ENCODE data around the gene MLEC. TPM values are rescaled to one million over a fixed set of nuclear protein-coding genes. Genes with fewer than 3 reads are reported as not detected.
A peak's percentile ranks its signal among the peaks of the same experiment; 100 is the strongest.
"Not testable (repeated sequence)": the region's sequence is repeated elsewhere in the genome, so short reads cannot be mapped to it uniquely, and the experiment has no call there.

Gene MLEC
- total RNA-seq, 1 donor from 2014 or later: 154 TPM

DNA sequence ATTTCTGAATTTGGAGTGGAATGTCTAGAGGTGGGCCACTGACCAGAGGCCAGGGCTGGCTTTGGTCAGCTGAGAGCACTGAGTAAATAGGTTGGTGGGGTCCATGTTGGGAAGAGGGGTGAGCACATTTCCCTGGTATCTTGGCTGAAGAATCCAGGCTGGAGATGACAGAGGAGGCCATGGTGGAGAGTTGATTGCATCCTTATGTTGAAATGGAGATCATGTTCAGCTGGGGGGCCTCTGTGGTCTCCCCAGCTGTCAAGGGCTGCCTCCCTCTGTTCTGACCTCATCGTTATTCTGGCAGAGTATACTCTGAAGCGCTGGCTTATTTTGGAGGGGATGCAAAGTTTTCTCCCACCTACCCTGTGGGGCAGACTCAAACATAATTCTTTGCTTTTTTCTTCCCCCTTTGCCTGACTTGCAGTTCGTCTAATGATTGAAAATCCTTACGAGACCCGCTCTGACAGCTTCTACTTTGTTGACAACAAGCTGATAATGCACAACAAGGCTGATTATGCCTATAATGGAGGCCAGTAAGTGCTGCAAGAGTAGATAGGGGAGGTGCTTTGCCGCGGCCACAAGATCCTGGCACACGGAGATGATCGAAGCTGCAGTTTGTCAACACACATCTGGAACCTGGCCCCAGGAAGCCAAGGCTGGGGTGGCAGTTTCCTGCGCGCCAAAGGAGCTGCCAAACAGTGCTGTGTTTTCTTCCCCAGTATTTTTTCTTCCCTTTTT, 32.7 kb downstream of the MLEC start:
- DNase-seq (ENCODE audit: low spot score): no peak

DNA sequence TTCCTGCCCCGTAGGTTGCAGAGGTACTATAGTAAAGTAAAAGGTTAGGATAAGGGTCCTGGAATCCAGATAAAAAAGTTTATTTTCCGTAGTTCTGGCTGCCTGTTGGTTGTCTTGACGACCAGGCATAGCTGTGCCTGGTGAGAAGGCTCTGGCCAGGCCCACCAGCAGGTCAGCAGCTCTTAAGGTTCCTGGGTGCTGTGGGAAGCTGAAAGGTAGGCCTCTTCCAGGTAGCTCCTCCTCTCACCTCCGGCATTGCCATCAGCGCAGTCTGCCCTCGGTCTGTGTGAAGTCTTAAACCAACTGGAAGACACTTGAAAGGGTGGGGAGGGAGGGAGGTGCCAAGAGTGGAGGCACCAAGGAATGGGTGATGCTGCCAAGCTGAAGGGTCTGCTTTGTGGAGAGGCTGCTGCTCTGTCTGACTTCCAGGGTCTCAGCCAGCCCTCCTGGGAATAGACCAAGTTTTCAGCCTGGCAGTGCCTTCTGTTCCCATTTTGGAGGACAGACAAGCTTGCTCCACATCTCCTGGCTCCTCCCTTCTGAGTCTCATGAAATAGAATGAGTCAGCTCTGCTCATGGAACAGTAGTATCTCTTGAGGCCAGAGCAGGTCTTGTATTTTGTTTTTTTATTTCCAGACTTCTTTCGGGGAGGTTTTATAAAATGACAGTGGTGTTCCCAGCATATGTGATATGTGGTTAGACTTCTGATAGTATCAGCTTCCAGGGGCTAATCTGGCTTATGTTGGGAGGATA, 33.5 kb downstream of the MLEC start:
- DNase-seq (ENCODE audit: low spot score): no peak

DNA sequence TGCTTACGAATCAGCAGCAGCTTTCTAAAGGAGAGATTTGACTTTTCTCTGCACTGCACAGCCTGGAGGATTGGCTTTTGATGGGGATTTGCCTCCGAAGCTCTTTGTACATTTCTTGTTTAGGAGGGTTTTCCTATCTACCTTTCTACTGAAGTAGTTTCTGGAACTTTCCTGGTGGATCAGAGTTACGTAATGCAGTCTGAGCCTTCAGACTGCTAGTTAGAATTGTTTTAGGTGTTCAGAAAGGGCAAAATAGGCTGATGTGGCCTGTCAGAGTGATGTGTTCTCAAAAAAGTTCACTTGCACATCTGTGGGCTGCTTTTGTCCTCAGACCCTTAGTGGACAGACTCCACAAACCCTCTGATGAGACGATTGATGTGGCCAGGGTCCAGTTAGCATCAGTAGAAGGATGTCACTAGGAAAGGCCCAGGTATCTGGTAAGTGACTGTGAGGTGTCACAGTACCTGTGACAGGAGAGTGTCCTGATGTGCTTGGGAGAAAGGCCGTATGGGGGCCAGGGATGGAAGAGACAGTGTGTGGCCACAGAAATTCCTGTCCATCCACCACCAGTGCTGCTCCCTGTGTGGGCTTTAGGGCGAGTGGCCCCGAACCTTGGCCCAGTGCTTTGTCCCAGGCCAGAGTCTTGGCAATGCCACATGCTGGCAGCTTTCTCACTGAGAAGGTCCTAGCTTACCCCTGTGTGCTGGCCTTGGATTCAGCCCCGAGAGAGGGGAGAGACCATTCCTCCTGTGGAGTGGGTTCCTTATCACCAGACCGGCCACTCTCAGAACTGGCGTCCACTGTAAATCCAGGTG, 34.2 kb downstream of the MLEC start:
- DNase-seq (ENCODE audit: low spot score): no peak

DNA sequence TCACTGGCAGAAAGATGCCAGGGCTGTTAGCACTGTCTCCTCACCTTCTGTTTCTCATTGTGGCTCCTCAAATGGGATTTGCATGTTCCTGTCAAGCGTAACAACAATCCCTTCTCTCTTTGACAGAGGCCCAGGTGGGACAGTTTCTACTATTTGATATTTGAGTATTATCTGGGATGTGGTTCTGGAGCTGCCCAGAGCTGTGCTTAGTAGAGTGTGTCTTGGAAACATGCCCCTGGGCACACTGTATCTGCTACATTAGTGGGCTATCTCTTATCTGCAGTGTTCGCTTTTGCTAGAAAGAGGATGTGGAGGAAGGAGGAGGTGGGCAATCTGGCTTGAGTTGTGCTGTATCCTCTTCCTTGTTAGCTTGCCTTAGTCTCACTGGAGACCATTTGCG, 34.9 kb downstream of the MLEC start:
- DNase-seq (ENCODE audit: low spot score): no peak

DNA sequence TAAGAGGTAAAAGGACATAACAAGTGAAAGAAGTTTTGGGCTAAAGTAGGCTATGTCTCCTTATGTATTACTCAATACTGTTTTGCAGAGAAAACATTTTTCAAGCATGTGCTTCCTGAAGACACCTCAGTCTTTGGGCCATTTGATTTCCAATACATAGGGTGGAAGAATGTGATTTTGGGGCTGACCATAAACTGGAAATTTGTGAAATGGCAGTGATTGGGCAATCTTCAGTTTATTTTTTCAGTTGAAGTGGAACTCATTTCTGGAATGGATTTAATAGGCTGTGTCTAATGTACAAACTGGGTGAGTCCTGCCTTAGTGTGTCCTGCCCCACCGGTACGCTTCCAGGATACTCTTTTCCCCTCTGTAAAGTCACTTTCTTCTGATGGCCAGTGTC, 35.8 kb downstream of the MLEC start:
- no peak for DNase-seq (ENCODE audit: low spot score)

DNA sequence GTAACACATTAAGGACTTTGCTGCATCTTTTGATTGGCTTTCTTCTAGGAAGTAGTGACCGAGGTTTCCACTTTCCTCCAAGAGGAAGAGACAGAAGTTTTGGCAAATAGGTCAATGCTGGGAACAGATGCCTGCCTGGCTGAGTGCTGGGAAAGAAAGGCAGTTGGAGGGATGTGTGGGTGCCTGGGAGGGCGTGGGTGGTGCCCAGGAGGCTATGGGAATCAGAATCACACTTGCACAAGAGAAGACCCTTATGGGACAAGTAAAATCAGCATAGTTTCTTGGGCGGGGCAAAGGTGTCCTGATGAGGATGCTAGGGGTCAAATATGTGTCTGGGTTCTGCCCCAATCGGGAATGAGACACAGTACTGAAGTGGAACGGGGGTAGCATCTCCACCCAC, 37.8 kb downstream of the MLEC start:
- no peak for DNase-seq (ENCODE audit: low spot score)

DNA sequence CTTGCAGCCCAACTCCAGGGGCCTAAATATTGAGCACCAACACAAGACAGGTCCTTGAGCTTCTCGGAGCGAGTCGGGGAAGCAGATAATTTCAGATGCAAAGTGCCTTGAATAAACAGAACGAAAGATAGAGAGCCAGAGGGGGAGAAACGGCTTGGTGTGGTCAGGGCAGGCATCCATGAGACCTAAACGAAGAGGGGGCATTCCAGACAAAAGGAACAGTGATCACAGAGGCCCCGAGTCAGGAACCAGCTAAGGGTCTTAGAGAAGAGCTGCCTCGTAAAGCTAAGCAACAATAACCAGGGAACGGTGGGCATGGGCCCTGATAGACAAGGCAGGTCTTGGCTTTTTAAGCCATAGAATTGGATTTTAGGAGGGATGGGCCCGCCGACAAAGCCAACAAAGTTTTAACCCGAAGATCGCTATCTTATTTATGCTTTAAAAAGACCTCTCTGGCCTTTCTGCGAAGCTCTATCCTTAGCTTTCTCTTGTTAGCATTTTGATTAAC, 38.3 kb downstream of the MLEC start:
- no peak for DNase-seq (ENCODE audit: low spot score)

DNA sequence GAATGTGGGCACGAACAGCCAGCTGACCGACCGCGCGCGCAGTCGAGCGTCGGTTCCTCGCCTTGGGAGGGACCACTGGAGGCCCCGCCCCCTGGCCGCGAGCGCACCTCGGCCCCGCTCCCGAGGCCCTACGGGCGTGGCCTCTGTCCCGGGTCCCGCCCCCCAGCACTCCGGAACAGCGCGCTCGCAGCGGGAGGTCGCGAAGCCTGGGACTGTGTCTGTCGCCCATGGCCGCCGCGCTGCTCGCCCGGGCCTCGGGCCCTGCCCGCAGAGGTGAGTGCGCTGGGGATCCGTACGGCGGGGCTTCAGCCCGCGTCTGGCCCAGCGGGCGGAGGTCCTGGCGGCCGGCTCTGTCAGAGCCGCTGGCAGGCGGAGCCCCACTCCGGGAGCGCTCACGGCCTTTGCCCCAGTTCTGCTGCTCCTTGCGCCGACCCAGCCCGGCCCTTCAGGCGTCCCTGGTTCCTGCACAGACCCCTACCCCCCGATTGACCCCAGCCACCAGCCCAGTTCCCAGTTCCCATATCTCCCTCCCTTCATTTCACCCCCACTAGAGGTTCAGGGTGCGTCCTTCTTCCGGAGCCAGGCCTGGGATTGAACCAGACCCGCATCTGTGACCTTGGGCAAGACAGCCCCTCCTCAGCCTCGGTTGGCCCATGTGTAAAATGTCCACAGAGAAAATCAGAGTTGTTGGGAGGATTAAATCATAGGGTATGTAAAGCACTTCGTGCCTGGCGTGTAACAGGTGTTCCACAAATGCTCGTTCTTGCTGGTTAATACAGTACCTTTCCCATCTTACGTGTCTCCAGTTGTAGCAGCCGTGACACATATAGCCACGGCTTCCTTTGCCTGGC, 38.9 kb downstream of the MLEC start, which contains the start of gene ACADS:
TSS of gene ACADS (plus strand) at position 168 of the 851 bp plus-strand sequence. CDS start at position 228, 60 bp downstream.
- DNase-seq (ENCODE audit: low spot score): peak; percentile 97

DNA sequence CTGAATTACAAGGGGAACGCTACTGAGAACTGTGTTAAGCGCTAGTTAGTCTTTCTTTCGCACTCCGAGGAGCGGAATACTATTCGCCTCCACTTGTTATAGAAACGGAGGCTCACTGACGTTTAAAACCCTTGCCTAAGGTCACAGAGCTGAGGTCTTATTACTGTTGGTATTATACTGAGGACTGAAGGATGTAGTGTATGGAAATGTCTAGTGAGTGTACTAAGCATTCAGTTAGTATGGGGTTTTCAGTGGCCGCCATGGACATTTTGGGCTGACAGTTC, 39.5 kb downstream of the MLEC start:
- no peak for DNase-seq (ENCODE audit: low spot score)

DNA sequence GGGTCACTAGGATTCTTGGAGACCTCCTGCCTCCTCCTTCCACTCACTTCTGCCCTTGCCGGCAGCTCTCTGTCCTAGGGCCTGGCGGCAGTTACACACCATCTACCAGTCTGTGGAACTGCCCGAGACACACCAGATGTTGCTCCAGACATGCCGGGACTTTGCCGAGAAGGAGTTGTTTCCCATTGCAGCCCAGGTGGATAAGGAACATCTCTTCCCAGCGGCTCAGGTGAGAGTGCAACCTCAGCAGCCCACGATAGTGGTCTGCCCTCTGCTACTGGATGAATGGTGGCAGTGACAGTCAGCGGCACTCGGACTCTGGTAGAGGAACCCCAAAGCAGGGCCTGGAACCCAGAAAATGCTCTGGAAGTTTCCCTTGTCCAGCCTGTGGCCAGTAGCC, 40.0 kb downstream of the MLEC start:
- no peak for DNase-seq (ENCODE audit: low spot score)

DNA sequence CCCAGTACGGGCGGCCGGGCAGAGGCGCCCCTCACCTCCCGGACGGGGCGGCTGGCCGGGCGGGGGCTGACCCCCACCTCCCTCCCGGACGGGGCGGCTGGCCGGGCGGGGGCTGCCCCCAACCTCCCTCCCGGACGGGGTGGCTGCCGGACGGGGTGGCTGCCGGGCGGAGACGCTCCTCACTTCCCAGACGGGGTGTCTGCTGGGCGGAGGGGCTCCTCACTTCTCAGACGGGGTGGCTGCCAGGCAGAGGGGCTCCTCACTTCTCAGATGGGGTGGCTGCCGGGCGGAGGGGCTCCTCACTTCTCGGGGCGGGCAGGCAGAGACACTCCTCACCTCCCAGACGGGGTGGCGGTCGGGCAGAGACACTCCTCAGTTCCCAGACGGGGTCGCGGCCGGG, 45.2 kb downstream of the MLEC start:
- not testable (repeated sequence) for DNase-seq (ENCODE audit: low spot score)

DNA sequence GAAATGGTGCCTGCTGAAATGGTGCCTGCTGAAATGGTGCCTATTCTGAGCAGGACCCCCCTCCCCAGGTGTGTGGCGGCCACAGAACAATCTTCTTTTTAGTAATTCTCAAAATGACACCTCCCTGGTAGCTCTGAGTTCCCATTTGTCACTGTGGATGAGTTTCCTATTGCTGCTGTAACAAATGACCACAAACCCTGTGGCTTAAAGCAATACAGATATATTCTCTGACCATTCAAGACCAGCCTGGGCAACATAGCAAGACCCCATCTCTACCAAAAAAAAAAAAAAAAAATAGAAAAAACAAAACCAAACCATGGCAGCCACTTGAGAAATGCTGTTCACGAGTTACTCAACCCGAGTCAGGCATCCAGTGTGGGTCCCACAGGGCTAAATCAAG, 46.6 kb downstream of the MLEC start:
- no peak for DNase-seq (ENCODE audit: low spot score)

DNA sequence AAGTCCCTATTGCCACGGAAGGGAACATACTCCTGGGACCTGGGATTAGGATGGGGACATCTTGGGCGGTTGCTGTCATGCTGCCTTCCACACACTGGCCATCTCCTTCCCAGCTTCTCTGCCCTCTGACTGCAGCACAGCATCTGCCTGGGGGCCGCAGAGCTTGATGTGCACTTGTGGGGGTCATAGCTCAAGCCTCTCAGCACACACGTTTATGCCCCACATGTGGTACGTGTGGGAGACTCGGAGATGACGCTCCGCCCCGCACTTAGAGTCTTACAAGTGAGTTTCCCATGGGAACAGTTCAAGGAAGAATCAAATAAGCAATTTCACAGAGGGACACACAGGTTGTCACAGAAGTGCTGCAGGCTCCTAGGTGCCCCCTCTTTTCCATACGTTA, 47.3 kb downstream of the MLEC start:
- no peak for DNase-seq (ENCODE audit: low spot score)

DNA sequence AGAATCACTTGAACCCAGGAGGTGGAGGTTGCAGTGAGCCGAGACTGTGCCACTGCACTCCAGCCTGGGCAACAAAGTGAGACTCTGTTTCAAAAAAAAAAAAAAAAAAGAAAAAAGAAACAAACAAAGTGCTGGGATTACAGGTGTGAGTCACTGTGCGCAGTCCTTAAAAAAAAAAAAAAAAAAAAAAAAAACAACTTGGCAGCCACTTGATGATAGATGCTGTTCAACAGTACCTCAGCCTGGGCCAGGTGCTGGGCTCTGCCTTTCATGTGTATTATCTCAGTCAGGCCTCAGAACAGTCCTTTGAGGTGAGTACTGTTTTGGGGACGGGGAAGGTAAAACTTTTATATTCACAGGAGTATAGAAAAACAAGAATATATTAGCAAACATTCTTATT, 48.2 kb downstream of the MLEC start:
- DNase-seq (ENCODE audit: low spot score): no peak

DNA sequence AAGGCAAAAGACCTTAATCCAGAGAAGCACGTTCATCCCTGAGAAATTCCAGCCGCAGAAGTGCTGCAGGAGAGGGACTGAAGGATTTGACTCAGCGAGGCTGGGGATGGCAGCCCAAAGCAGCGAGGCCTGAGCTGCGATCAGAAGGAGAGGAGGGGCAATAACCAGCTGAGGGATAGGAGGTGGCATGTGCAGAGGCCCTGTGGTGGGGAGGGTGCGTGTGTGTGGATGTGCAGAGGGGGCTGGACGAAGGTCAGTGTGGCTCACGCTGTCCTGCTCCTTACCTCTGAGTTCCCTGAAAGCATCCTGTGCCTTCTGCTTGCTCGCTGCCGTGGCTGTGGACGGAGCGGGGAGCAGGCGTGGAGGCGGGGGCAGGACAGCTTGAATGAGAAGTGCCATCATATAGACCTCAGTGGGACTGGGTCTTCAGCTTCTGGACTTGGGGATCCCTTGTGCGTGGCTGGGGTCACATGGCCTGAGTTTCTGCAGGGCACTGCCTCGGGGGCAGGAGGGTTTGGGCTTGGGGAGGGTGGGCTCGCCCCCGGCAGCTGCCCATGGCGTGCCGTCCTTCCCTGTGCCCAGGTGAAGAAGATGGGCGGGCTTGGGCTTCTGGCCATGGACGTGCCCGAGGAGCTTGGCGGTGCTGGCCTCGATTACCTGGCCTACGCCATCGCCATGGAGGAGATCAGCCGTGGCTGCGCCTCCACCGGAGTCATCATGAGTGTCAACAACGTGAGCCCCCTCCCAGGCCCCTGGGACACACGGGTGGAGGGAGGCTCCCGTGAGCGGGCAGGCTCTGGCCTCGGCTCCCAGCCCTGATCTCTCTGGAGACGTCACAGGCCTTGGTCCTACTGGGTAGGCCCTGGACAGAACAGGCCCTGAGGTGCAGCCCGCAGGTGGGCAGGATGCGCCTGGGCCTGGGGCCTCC, 49.7 kb downstream of the MLEC start:
- DNase-seq (ENCODE audit: low spot score): no peak

DNA sequence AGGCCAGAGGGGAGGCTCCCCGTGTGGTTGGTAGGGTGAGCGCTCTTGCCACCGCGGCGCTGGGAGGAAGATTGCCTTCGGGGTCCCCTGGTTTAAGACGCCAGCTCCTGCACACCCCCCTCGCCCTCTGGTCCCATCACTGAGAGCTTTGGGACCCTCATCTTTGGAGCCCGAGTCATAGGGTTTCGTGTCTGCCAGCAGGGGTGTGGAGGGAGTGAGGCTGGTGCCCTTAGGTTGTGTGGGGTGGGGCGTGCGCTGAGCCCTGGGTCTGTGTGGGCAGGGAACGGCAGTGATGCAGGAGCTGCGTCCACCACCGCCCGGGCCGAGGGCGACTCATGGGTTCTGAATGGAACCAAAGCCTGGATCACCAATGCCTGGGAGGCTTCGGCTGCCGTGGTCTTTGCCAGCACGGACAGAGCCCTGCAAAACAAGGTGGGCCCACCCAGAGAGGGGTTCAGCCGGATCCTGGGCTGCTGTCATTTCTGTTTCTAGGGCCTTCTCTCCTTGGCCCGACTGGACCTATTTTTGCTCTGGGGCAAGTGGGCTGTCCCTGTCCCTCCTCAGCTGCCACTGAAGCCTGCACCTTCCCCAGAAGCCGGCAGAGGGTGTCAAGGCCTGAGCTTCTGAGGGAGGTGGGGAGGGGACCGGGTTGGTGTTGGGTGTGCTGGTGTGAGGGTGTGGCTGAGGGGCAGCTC, 50.8 kb downstream of the MLEC start:
- DNase-seq (ENCODE audit: low spot score): no peak

DNA sequence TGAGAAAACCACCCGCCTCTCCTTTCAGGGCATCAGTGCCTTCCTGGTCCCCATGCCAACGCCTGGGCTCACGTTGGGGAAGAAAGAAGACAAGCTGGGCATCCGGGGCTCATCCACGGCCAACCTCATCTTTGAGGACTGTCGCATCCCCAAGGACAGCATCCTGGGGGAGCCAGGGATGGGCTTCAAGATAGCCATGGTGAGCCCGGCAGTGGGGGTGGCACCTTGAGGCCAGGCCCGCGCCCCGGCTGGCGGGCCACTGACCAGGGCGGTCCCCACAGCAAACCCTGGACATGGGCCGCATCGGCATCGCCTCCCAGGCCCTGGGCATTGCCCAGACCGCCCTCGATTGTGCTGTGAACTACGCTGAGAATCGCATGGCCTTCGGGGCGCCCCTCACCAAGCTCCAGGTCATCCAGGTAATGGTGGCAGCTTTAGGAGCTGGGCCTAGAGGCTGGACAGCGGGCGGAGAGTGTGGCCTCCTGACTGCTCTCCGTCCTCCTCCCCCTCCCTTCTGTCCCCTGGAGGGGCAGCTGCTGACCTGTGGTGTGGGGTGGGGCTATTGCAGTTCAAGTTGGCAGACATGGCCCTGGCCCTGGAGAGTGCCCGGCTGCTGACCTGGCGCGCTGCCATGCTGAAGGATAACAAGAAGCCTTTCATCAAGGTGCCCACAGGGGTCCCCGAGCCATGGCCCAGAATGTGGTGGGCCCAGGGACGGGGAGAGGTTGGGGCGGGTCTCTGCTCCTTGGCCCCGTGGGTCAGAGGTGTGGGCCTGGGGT, 51.5 kb downstream of the MLEC start:
- DNase-seq (ENCODE audit: low spot score): no peak

DNA sequence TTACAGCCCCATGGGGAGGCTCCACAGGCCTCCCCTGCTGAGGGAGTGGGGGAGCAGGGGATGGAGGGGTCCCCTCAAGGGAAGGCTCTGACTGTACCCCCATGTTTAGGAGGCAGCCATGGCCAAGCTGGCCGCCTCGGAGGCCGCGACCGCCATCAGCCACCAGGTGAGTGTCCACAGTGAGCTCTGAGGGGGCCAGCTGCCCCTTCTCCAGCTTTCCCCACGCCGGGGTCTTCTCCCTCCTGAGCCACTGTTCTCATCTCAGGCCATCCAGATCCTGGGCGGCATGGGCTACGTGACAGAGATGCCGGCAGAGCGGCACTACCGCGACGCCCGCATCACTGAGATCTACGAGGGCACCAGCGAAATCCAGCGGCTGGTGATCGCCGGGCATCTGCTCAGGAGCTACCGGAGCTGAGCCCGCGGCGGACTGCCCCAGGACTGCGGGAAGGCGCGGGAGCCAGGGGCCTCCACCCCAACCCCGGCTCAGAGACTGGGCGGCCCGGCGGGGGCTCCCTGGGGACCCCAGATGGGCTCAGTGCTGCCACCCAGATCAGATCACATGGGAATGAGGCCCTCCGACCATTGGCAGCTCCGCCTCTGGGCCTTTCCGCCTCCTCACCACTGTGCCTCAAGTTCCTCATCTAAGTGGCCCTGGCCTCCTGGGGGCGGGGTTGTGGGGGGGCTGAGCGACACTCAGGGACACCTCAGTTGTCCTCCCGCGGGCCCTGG, 52.2 kb downstream of the MLEC start:
- no peak for DNase-seq (ENCODE audit: low spot score)

All from mesenteric fat pad (tissue), 1 donor.